CD4-positive, alpha-beta T cell treated with Interferon gamma for 1 hour (primary cell): Measurements from ENCODE around the gene GABRQ.
"Not testable (repeated sequence)": the region's sequence is repeated elsewhere in the genome, so short reads cannot be mapped to it uniquely, and the experiment has no call there.

ENCODE experiments used
- DNase-seq: peaks from one replicate; pipeline ENCODE4 v3.0.0-alpha.2; 2020

GABRQ gene

GRCh38 chrX:152663086-152663485 lies 25.4 kb downstream of the GABRQ start:
- no peak for DNase-seq

GRCh38 chrX:152674135-152674534 lies 36.4 kb downstream of the GABRQ start:
- DNase-seq: no peak

- DNase-seq: not testable (repeated sequence)
Measured at GRCh38 chrX:152674652-152675051, 37.0 kb downstream of the GABRQ start.

- DNase-seq: not testable (repeated sequence)
Measured at GRCh38 chrX:152681012-152681411, 43.3 kb downstream of the GABRQ start.

GRCh38 chrX:152697952-152698931 lies 60.5 kb downstream of the GABRQ start, which contains the start of gene MAGEA3:
Gene MAGEA3 (plus strand): TSS chrX:152698794. CDS start chrX:152700833, 2,039 bp downstream.
- not testable (repeated sequence) for DNase-seq

GRCh38 chrX:152700390-152700789 lies 62.7 kb downstream of the GABRQ start:
- DNase-seq: not testable (repeated sequence)

GRCh38 chrX:152706500-152706899 lies 68.8 kb downstream of the GABRQ start:
- DNase-seq: not testable (repeated sequence)
